Erythroblast (primary cell): ENCODE results near the gene CYP11A1.

Experiments used
- GATA1 ChIP-seq: IDR thresholded peaks from 2 replicates; pipeline ENCODE4 v1.6.1; 2011; ENCODE audit warnings: low read depth, mild to moderate bottlenecking, control low read depth, low read length, moderate library complexity
- POLR2A ChIP-seq: IDR thresholded peaks from 2 replicates; pipeline ENCODE4 v1.6.1; 2011; ENCODE audit warnings: mild to moderate bottlenecking, low read length

- TF ChIP-seq POLR2A (no peak), GATA1 (no peak)
These were observed 30.0 kb upstream of the CYP11A1 start for GRCh38 chr15:74397239-74398068.
